PC-3 (cell line): Measurements from ENCODE around the gene NPTX2.

Experiments used
- EZH2 ChIP-seq: fragments of 300-600 bp; sonication (generic); IDR thresholded peaks from one replicate; pipeline ENCODE4 v1.6.1; 2017; ENCODE audit warnings: antibody characterized with exemption, mild to moderate bottlenecking, low read length; ENCODE audit not compliant: unreplicated experiment
- EZH2phosphoT487 ChIP-seq: fragments of 300-600 bp; sonication (generic); IDR thresholded peaks from 2 replicates; pipeline ENCODE4 v1.6.1; 2018; ENCODE audit warnings: mild to moderate bottlenecking, antibody characterized with exemption, low read length, borderline replicate concordance
- TF ChIP-seq, protein P1 (sequence below): fragments of 300-600 bp; sonication (generic); conservative IDR thresholded peaks from 2 replicates; pipeline ENCODE4 v1.5.1; 2017; ENCODE audit warnings: antibody characterized with exemption, low read depth, mild to moderate bottlenecking, low read length

DNA sequence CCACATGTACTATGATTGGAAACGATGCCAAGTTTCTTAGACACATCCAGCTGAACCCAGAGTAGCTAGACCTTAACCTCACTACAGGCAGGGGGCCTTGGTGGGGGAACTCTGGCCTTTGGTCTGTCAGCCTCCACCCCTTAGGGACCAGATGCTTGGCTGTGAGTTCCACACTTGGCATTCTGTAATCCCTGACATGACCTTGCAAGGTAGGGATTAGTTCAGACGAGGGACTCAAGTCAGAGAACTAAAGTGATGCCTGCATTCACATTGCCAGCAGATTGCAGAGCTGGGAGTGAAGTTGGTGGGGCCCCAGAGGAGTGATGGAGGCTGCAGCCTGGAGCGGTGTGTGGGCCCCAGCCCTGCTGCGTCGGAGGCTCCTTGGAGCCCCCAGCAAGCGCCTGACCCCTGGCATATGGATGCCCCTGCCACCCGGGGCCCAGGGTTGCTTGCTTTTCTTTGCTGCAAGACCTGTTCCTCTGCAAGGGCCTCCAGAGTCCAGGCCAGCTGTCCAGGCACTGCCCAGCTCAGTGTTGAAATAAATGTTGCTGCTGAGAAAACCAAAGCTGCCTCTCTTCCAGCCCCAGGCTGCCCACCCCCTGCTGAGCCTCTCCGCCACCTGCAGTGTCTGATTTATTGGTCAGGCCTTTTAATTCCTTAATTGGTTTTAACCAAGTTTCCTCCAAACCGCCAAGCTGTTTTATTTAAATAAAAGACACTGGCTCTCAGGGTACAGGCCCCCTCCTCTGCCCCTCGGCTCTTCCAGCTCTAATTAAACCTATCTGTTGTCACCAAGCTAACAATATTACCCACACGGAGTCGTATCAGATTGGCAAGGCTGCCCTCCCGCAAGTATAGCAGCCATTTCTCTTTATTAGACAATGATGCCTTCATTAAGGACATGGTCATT is 4.7 kb downstream of the NPTX2 start:
- TF ChIP-seq, protein P1, sequence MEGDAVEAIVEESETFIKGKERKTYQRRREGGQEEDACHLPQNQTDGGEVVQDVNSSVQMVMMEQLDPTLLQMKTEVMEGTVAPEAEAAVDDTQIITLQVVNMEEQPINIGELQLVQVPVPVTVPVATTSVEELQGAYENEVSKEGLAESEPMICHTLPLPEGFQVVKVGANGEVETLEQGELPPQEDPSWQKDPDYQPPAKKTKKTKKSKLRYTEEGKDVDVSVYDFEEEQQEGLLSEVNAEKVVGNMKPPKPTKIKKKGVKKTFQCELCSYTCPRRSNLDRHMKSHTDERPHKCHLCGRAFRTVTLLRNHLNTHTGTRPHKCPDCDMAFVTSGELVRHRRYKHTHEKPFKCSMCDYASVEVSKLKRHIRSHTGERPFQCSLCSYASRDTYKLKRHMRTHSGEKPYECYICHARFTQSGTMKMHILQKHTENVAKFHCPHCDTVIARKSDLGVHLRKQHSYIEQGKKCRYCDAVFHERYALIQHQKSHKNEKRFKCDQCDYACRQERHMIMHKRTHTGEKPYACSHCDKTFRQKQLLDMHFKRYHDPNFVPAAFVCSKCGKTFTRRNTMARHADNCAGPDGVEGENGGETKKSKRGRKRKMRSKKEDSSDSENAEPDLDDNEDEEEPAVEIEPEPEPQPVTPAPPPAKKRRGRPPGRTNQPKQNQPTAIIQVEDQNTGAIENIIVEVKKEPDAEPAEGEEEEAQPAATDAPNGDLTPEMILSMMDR: no peak
- TF ChIP-seq EZH2phosphoT487: no peak
- TF ChIP-seq EZH2: no peak
